Keratinocyte (primary cell): ENCODE results near the gene DACH1. TPM values are rescaled to one million over a fixed set of nuclear protein-coding genes. Genes with fewer than 3 reads are reported as not detected.
A peak's percentile ranks its signal among the peaks of the same experiment; 100 is the strongest.

Experiments used
- DNase-seq: peaks from one replicate; pipeline ENCODE4 v3.0.0-alpha.2; 2011; ENCODE audit warnings: low read depth, missing footprints, low spot score
- FAIRE-seq: peaks from 2 replicates; lab custom pipeline; 2011; peaks lifted over from hg19 to GRCh38; lab: Jason Lieb, UNC
- H2AFZ ChIP-seq: 2 replicates; pipeline ENCODE4 v1.6.0; 2012; ENCODE audit warnings: low read length, control low read depth, inconsistent platforms; ENCODE audit not compliant: control insufficient read depth
- H3K27ac ChIP-seq: 2 replicates; pipeline ENCODE4 v1.5.1; 2011; ENCODE audit warnings: low read length; ENCODE audit not compliant: control insufficient read depth, insufficient read depth
- H3K27me3 ChIP-seq: 3 replicates; pipeline ENCODE4 v1.6.0; 2011; ENCODE audit warnings: low read length; ENCODE audit not compliant: control insufficient read depth, insufficient read depth; ENCODE audit errors: extremely low read depth
- H3K36me3 ChIP-seq, 2 experiments: 2 replicates in 1 of 2; 3 replicates in 1 of 2; pipeline ENCODE4 v1.5.1; 2011; ENCODE audit warnings: low read length in 2 of 2, mild to moderate bottlenecking in 1 of 2; ENCODE audit not compliant: control insufficient read depth in 2 of 2, insufficient read depth in 2 of 2; ENCODE audit errors: extremely low read depth in 1 of 2
- H3K4me1 ChIP-seq: 3 replicates; pipeline ENCODE4 v1.5.1; 2011; ENCODE audit warnings: low read length; ENCODE audit not compliant: control insufficient read depth, insufficient read depth; ENCODE audit errors: extremely low read depth
- H3K4me2 ChIP-seq: 3 replicates; pipeline ENCODE4 v1.6.0; 2011; ENCODE audit warnings: low read depth, low read length; ENCODE audit not compliant: control insufficient read depth, insufficient read depth; ENCODE audit errors: extremely low read depth
- H3K4me3 ChIP-seq, 3 experiments: fragments of 200-600 bp in 1 of 3; sonication (generic) in 1 of 3; 2 replicates in 2 of 3; 3 replicates in 1 of 3; pipeline ENCODE4 v1.5.1; 2011 to 2016; ENCODE audit warnings: low read length in 3 of 3, mild to moderate bottlenecking in 3 of 3, control low read depth in 2 of 3, inconsistent platforms in 1 of 3, low read depth in 1 of 3, mixed read lengths in 1 of 3, mixed run types in 1 of 3, moderate library complexity in 1 of 3; ENCODE audit not compliant: control insufficient read depth in 2 of 3, insufficient read depth in 2 of 3; ENCODE audit errors: extremely low read depth in 1 of 3
- H3K79me2 ChIP-seq: 2 replicates; pipeline ENCODE4 v1.6.0; 2012; ENCODE audit warnings: low read length; ENCODE audit not compliant: control insufficient read depth, insufficient read depth
- H3K9ac ChIP-seq: 3 replicates; pipeline ENCODE4 v1.6.0; 2011; ENCODE audit warnings: low read length; ENCODE audit not compliant: control insufficient read depth, insufficient read depth; ENCODE audit errors: extremely low read depth
- H3K9me1 ChIP-seq: 3 replicates; pipeline ENCODE4 v1.6.0; 2011; ENCODE audit warnings: low read length; ENCODE audit not compliant: control insufficient read depth, insufficient read depth; ENCODE audit errors: extremely low read depth
- H3K9me3 ChIP-seq: 2 replicates; pipeline ENCODE4 v1.5.1; 2012; ENCODE audit warnings: low read depth, low read length; ENCODE audit not compliant: control insufficient read depth
- H4K20me1 ChIP-seq: 3 replicates; pipeline ENCODE4 v1.6.0; 2011; ENCODE audit warnings: low read length; ENCODE audit not compliant: control insufficient read depth, insufficient read depth; ENCODE audit errors: extremely low read depth
- CTCF ChIP-seq, 3 experiments: IDR thresholded peaks in 1 of 3; conservative IDR thresholded peaks in 1 of 3; optimal IDR thresholded peaks in 1 of 3; 2 replicates in 2 of 3; 3 replicates in 1 of 3; pipeline versions ENCODE3 to v1.5.1; 2011; ENCODE audit warnings: low read length in 3 of 3, mild to moderate bottlenecking in 3 of 3, moderate library complexity in 2 of 3, control low read depth in 1 of 3, inconsistent platforms in 1 of 3; ENCODE audit not compliant: insufficient read depth in 2 of 3; ENCODE audit errors: extremely low read depth in 1 of 3
- EZH2 ChIP-seq: IDR thresholded peaks from one replicate; pipeline ENCODE4 v1.6.1; 2012; ENCODE audit warnings: inconsistent platforms, mild to moderate bottlenecking, low read length, moderate library complexity
- dilution Hi-C: fragments of 300-500 bp; cut with MboI; formaldehyde crosslinking; loops from one replicate; pipeline ENCODE4 v1.7.0; 2020; ENCODE audit warnings: low sequenced_read_pairs; ENCODE audit not compliant: extremely low pct_ligation_motif_present
- polyA plus RNA-seq, 5 experiments: library from polyadenylated mRNA; depleted of rRNA in 3 of 5; stranded (reverse) in 3 of 5; stranded (forward) in 1 of 5; unstranded in 1 of 5; fragments of >200 nt; gene quantifications; 1 replicate in 1 of 5; 2 replicates in 3 of 5; 3 replicates in 1 of 5; pipeline versions ENCODE4 v1.2.1 to v1.2.3, GENCODE V29; 2011 to 2012; ENCODE audit warnings: missing spikeins in 2 of 5, low read depth in 1 of 5, low replicate concordance in 1 of 5

The DACH1 gene
- polyA plus RNA-seq, 1 donor (not counting 4 experiments of a cell fraction or from before 2014, with no cell fraction given), result not detected

GRCh38 chr13:71869274-71869673 lies 2.3 kb upstream of the DACH1 start:
- TF ChIP-seq CTCF (optimal IDR thresholded peaks at IDR 0.05 in 1 of 3, IDR thresholded peaks at IDR 0.05 in 1 of 3, conservative IDR thresholded peaks at IDR 0.05 in 1 of 3; ENCODE audit: extremely low read depth in 1 of 3, insufficient read depth in 2 of 3, low read length in 3 of 3) (no peak), EZH2 (no peak)
- DNase-seq (no peak), FAIRE-seq (no peak)
- H3K36me3 ChIP-seq, result no peaks in the 10 kb centered on the region
- H3K27ac ChIP-seq, result no peak overlapping the region
- dilution Hi-C loops, result no loop called here
- no peaks in the 10 kb centered on the region for H4K20me1 ChIP-seq
- peaks cover 14% of the 10 kb centered on the region for H3K4me1 ChIP-seq
- H3K9ac ChIP-seq, result no peak overlapping the region
- no peaks in the 10 kb centered on the region for H3K79me2 ChIP-seq
- peaks cover 51% of the 10 kb centered on the region for H3K27me3 ChIP-seq
- H3K4me3 ChIP-seq, result no peak overlapping the region
- H3K9me1 ChIP-seq, result no peaks in the 10 kb centered on the region
- H3K4me2 ChIP-seq, result no peak overlapping the region
- H3K9me3 ChIP-seq, result no peaks in the 10 kb centered on the region
- no peak overlapping the region for H2AFZ ChIP-seq

- no peak for DNase-seq
- Histone ChIP-seq H3K4me2 (peak overlapping the region; percentile 87), H3K9me1 (no peaks in the 10 kb centered on the region), H3K79me2 (no peaks in the 10 kb centered on the region), H4K20me1 (no peaks in the 10 kb centered on the region), H2AFZ (peak overlapping the region; percentile 49), H3K27me3 (peaks cover 53% of the 10 kb centered on the region), H3K9ac (no peak overlapping the region), H3K4me3 (peak overlapping the region; percentile 29 to 70 (median 55)), H3K36me3 (no peaks in the 10 kb centered on the region), H3K4me1 (peaks cover 14% of the 10 kb centered on the region), H3K9me3 (no peaks in the 10 kb centered on the region), H3K27ac (no peak overlapping the region)
- no peak for FAIRE-seq
- no peak for TF ChIP-seq EZH2
- no peak for TF ChIP-seq CTCF (optimal IDR thresholded peaks at IDR 0.05 in 1 of 3, IDR thresholded peaks at IDR 0.05 in 1 of 3, conservative IDR thresholded peaks at IDR 0.05 in 1 of 3; ENCODE audit: extremely low read depth in 1 of 3, insufficient read depth in 2 of 3, low read length in 3 of 3)
- dilution Hi-C loops, result no loop called here
Measured at GRCh38 chr13:71866335-71867130, 471 bp downstream of the DACH1 start.
